Esophagus muscularis mucosa (tissue), 4 donors: Measurements from ENCODE around the gene SLFN12. TPM values are rescaled to one million over a fixed set of nuclear protein-coding genes. Genes with fewer than 3 reads are reported as not detected.

ENCODE experiments used
- DNase-seq: peaks from one replicate; pipeline ENCODE4 v3.0.0-alpha.2; 2017; ENCODE audit errors: extremely low spot score
- H3K27ac ChIP-seq, 4 donors: fragments of 200-600 bp; sonication (generic); replicated peaks in 1 of 4; 1 replicate in 3 of 4; 2 replicates in 1 of 4; pipeline ENCODE4 v1.5.1; 2016 to 2019; ENCODE audit warnings: mild to moderate bottlenecking in 1 of 4
- H3K27me3 ChIP-seq, 4 donors: fragments of 200-600 bp; sonication (generic); one replicate each; pipeline versions ENCODE4 v1.5.1 to v1.6.0; 2016 to 2019
- H3K36me3 ChIP-seq, 4 donors: fragments of 200-600 bp; sonication (generic); one replicate each; pipeline ENCODE4 v1.5.1; 2016 to 2019
- H3K4me1 ChIP-seq, 4 donors: fragments of 200-600 bp; sonication (generic); one replicate each; pipeline ENCODE4 v1.5.1; 2016 to 2019
- H3K4me3 ChIP-seq, 4 donors: fragments of 200-600 bp; sonication (generic); 1 replicate in 2 of 4; 2 replicates in 2 of 4; pipeline ENCODE4 v1.5.1; 2016 to 2019; ENCODE audit warnings: mild to moderate bottlenecking in 4 of 4, moderate library complexity in 1 of 4
- H3K9me3 ChIP-seq, 4 donors: fragments of 200-600 bp; sonication (generic); 1 replicate in 3 of 4; 2 replicates in 1 of 4; pipeline ENCODE4 v1.5.1; 2016 to 2019
- EP300 ChIP-seq: sonication (generic); formaldehyde crosslinking; IDR thresholded peaks from one replicate; pipeline ENCODE4 v1.6.1; 2017; ENCODE audit warnings: antibody characterized with exemption
- POLR2A ChIP-seq: fragments of 450-650 bp; IDR thresholded peaks from one replicate; pipeline ENCODE4 v1.6.1; 2017; ENCODE audit warnings: antibody characterized with exemption, moderate library complexity, mild to moderate bottlenecking, low read depth
- POLR2AphosphoS5 ChIP-seq, 2 donors: sonication (generic); formaldehyde crosslinking; IDR thresholded peaks; one replicate each; pipeline ENCODE4 v1.6.1; 2017; ENCODE audit warnings: antibody characterized with exemption in 2 of 2
- WGBS: methylation state at CpG from one replicate; pipeline ENCODE4 v1.1.5; 2018; 5-methylcytosine and 5-hydroxymethylcytosine counted together
- intact Hi-C: fragments of 100-400 bp; cut with DNase I; formaldehyde crosslinking; loops from one replicate; pipeline ENCODE4 v1.15.1; 2023
- small RNA-seq, 3 donors: library from RNA; depleted of rRNA; stranded (forward); fragments of <200 nt; gene quantifications; one replicate each; pipeline ENCODE3, GENCODE V24; 2016
- total RNA-seq, 4 donors: library from RNA; depleted of rRNA; stranded (reverse); fragments of >200 nt; gene quantifications; one replicate each; pipeline versions ENCODE4 v1.1.0 to v1.2.1, GENCODE V29; 2016
- TF ChIP-seq, protein P1 (sequence below), 3 experiments: fragments of 200-600 bp in 2 of 3; fragments of 450-650 bp in 1 of 3; sonication (generic) in 2 of 3; IDR thresholded peaks; one replicate each; pipeline ENCODE4 v1.5.1; 2017 to 2019; ENCODE audit warnings: antibody characterized with exemption in 3 of 3, mild to moderate bottlenecking in 2 of 3, moderate library complexity in 1 of 3

Gene SLFN12
- total RNA-seq, 4 donors from 2014 or later, result 6.6 to 11.2 (median 7.7) TPM

DNA sequence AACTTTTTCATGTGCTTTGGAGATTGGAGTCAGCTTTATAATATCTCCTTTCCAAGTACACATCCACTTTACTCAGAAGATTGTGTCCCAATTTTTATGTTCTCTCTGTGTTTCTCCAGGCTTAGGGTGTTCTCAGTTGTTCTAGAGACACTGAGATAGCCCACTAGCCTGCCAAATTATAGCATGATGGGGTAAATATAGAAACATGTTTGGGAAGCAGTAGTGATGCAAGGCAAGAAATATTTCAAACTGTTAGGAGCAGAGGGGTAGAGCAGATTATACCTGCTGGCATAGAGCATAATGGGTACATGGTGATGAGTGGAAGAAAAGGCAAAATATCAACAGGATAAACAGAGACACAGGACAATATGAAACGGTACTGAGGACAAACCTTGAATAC is 71.3 kb downstream of the SLFN12 start:
- TF ChIP-seq POLR2AphosphoS5 (IDR thresholded peaks at IDR 0.05) (no peak), POLR2A (no peak), EP300 (no peak)
- TF ChIP-seq, protein P1, sequence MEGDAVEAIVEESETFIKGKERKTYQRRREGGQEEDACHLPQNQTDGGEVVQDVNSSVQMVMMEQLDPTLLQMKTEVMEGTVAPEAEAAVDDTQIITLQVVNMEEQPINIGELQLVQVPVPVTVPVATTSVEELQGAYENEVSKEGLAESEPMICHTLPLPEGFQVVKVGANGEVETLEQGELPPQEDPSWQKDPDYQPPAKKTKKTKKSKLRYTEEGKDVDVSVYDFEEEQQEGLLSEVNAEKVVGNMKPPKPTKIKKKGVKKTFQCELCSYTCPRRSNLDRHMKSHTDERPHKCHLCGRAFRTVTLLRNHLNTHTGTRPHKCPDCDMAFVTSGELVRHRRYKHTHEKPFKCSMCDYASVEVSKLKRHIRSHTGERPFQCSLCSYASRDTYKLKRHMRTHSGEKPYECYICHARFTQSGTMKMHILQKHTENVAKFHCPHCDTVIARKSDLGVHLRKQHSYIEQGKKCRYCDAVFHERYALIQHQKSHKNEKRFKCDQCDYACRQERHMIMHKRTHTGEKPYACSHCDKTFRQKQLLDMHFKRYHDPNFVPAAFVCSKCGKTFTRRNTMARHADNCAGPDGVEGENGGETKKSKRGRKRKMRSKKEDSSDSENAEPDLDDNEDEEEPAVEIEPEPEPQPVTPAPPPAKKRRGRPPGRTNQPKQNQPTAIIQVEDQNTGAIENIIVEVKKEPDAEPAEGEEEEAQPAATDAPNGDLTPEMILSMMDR (IDR thresholded peaks at IDR 0.05), result no peak
- intact Hi-C loops, result no loop called here

More for the DNA sequence above, 71.3 kb downstream of the SLFN12 start:
- Histone ChIP-seq H3K4me3 (no peak overlapping the region), H3K9me3 (no peaks in the 10 kb centered on the region), H3K27me3 (peaks cover 0 to 24% (median 2%) of the 10 kb centered on the region in 4 donors), H3K4me1 (peaks cover 0 to 5% (median 0%) of the 10 kb centered on the region in 4 donors), H3K36me3 (peaks cover 0 to 77% (median 17%) of the 10 kb centered on the region in 4 donors), H3K27ac (no peak overlapping the region)
- 60% methylated on average over 1 of the region's 1 CpG for WGBS
- DNase-seq, result no peak

Small RNA genes within 50 kb of the gene (small RNA-seq; reads per million reads assigned to genes)
- 0 reads per million in 3 donors for gene AC060766.3
- 0 reads per million in 3 donors for gene AC060766.5

Other genes with a start within 250 kb of the SLFN12 start
- not detected for gene SLC35G3, start 238.1 kb downstream of the SLFN12 start, total RNA-seq
- gene SLFN5, start 189.4 kb downstream of the SLFN12 start, total RNA-seq, result 10 to 100 TPM; 17.9 to 33.4 (median 26.9) TPM
- 10 to 100 TPM; 16.2 to 30.5 (median 22.7) TPM for gene SLFN11, start 58.9 kb downstream of the SLFN12 start, total RNA-seq
- 10 to 100 TPM in 1 of 4 donors, 1 to 10 TPM in 3; 5.1 to 15.0 (median 5.4) TPM for gene SLFN13, start 16.3 kb upstream of the SLFN12 start, total RNA-seq
- 1 to 10 TPM in 2 of 4 donors, under 1 TPM in 2; 0.32 to 1.7 (median 1.0) TPM for gene SLFN12L, start 105.2 kb upstream of the SLFN12 start, total RNA-seq
- not detected for gene SLFN14, start 128.3 kb upstream of the SLFN12 start, total RNA-seq
- gene PEX12, start 146.1 kb upstream of the SLFN12 start, total RNA-seq, result 1 to 10 TPM; 4.1 to 9.0 (median 5.0) TPM
- 100 to 1,000 TPM; 108 to 276 (median 155) TPM for gene AP2B1, start 154.8 kb upstream of the SLFN12 start, total RNA-seq